ENCODE results near the gene KCP. TPM values are rescaled to one million over a fixed set of nuclear protein-coding genes. Genes with fewer than 3 reads are reported as not detected.
A peak's percentile ranks its signal among the peaks of the same experiment; 100 is the strongest.

Gene KCP
- total RNA-seq, 6 experiments from 2014 or later: 0.10 to 0.22 (median 0.12) TPM; not detected in 2

- Histone ChIP-seq H3K27me3 (no peaks in the 10 kb centered on the region), H3K4me3 (peak overlapping the region in 2 of 3 donors; percentile 10 to 83), H3K36me3 (no peaks in the 10 kb centered on the region), H3K4me1 (peaks cover 0 to 35% (median 5%) of the 10 kb centered on the region in 4 donors), H3K9me3 (no peaks in the 10 kb centered on the region), H3K27ac (peak overlapping the region in 2 of 3 donors; percentile 28 to 53)
- WGBS (ENCODE audit: insufficient coverage, low coverage, low lambda C conversion rate, missing lambda C conversion rate): no CpG with 5 or more reads among the region's 7 CpGs
- peak in 3 of 4 donors; percentile 8 to 35 (median 18) for ATAC-seq
- TF ChIP-seq POLR2A (IDR thresholded peaks at IDR 0.05) (no peak), CTCF (IDR thresholded peaks at IDR 0.05) (no peak)
- intact Hi-C loops (cut with DNase I): no loop called here
- peak in 2 of 3 donors; percentile 33 to 56 for DNase-seq
Measured at GRCh38 chr7:128939075-128939860, 28.8 kb upstream of the KCP start.

- Histone ChIP-seq H3K9me3 (no peaks in the 10 kb centered on the region), H3K4me3 (peak overlapping the region; percentile 62 to 83 (median 69)), H3K27me3 (no peaks in the 10 kb centered on the region), H3K36me3 (no peaks in the 10 kb centered on the region), H3K27ac (peak overlapping the region in 2 of 3 donors; percentile 51 to 63), H3K4me1 (peaks cover 0 to 38% (median 5%) of the 10 kb centered on the region in 4 donors)
- ATAC-seq: peak in 3 of 4 donors; percentile 5 to 22 (median 22)
- 7% methylated on average over 10 of the region's 30 CpGs for WGBS (ENCODE audit: insufficient coverage, low coverage, low lambda C conversion rate, missing lambda C conversion rate)
- TF ChIP-seq CTCF (IDR thresholded peaks at IDR 0.05) (no peak), POLR2A (IDR thresholded peaks at IDR 0.05) (no peak)
- DNase-seq: peak in 2 of 3 donors; percentile 53 to 67
- intact Hi-C loops (cut with DNase I): no loop called here
Measured at GRCh38 chr7:128938544-128939074, 28.1 kb upstream of the KCP start.

- ATAC-seq (peak; percentile 73 to 83 (median 79)), DNase-seq (peak; percentile 87 to 89 (median 87))
- H3K4me1 ChIP-seq: peaks cover 0 to 38% (median 5%) of the 10 kb centered on the region in 4 donors
- intact Hi-C loops (cut with DNase I): no loop called here
- H3K9me3 ChIP-seq: no peaks in the 10 kb centered on the region
- whole genome bisulfite sequencing (ENCODE audit: insufficient coverage, low coverage, low lambda C conversion rate, missing lambda C conversion rate): under 1% methylated on average over 19 of the region's 83 CpGs
- TF ChIP-seq CTCF (IDR thresholded peaks at IDR 0.05) (no peak), POLR2A (IDR thresholded peaks at IDR 0.05) (peak; percentile 43)
- no peaks in the 10 kb centered on the region for H3K36me3 ChIP-seq
- peak within 1 kb of the TSS; percentile 62 to 83 (median 69) for H3K4me3 ChIP-seq
- H3K27me3 ChIP-seq: no peaks in the 10 kb centered on the region
- peak within 1 kb of the TSS in 2 of 3 donors; percentile 63 to 71 for H3K27ac ChIP-seq
Measured at GRCh38 chr7:128937647-128938543, 27.4 kb upstream of the KCP start, which contains the start of gene IRF5. IRF5 (plus strand) TSS chr7:128937927; CDS start chr7:128942082, 4,155 bp downstream.

GRCh38 chr7:128937271-128937646, 26.8 kb upstream of the KCP start:
- H3K4me3 ChIP-seq: peak overlapping the region; percentile 62 to 83 (median 69)
- WGBS (ENCODE audit: insufficient coverage, low coverage, low lambda C conversion rate, missing lambda C conversion rate): 72% methylated on average over 12 of the region's 17 CpGs

More at GRCh38 chr7:128937271-128937646, 26.8 kb upstream of the KCP start:
- Histone ChIP-seq H3K9me3 (no peaks in the 10 kb centered on the region), H3K27ac (no peak overlapping the region), H3K36me3 (no peaks in the 10 kb centered on the region), H3K4me1 (peaks cover 0 to 38% (median 5%) of the 10 kb centered on the region in 4 donors), H3K27me3 (no peaks in the 10 kb centered on the region)
- ATAC-seq (no peak), DNase-seq (no peak)
- intact Hi-C loops (cut with DNase I): no loop called here
- TF ChIP-seq CTCF (IDR thresholded peaks at IDR 0.05) (no peak), POLR2A (IDR thresholded peaks at IDR 0.05) (no peak)
